HEK293 (cell line): Measurements from ENCODE around the gene LMTK3.

Experiments used
- CTCF ChIP-seq: fragments of 450-650 bp; formaldehyde crosslinking; IDR thresholded peaks from 2 replicates; pipeline ENCODE4 v1.5.1; 2016; ENCODE audit warnings: missing biosample characterization, missing genetic modification characterization
- GLIS2 ChIP-seq: fragments of 450-650 bp; formaldehyde crosslinking; IDR thresholded peaks from 2 replicates; pipeline ENCODE4 v1.5.1; 2016; ENCODE audit warnings: missing biosample characterization, missing genetic modification characterization
- KLF8 ChIP-seq: fragments of 450-650 bp; formaldehyde crosslinking; IDR thresholded peaks from 2 replicates; pipeline ENCODE4 v1.5.1; 2016; ENCODE audit warnings: missing biosample characterization, missing genetic modification characterization
- PRDM10 ChIP-seq: fragments of 450-650 bp; formaldehyde crosslinking; IDR thresholded peaks from 2 replicates; pipeline ENCODE4 v1.5.1; 2016; ENCODE audit warnings: missing biosample characterization, missing genetic modification characterization
- RBAK ChIP-seq: fragments of 450-650 bp; formaldehyde crosslinking; IDR thresholded peaks from 2 replicates; pipeline ENCODE4 v1.5.1; 2016; ENCODE audit warnings: missing biosample characterization, missing genetic modification characterization
- SCRT2 ChIP-seq: fragments of 450-650 bp; formaldehyde crosslinking; IDR thresholded peaks from 2 replicates; pipeline ENCODE4 v1.5.1; 2016; ENCODE audit warnings: missing biosample characterization, missing genetic modification characterization
- SP7 ChIP-seq: fragments of 450-650 bp; formaldehyde crosslinking; IDR thresholded peaks from 2 replicates; pipeline ENCODE4 v1.5.1; 2016; ENCODE audit warnings: missing biosample characterization, missing genetic modification characterization
- ZBTB17 ChIP-seq: fragments of 450-650 bp; formaldehyde crosslinking; IDR thresholded peaks from 2 replicates; pipeline ENCODE4 v1.5.1; 2016; ENCODE audit warnings: missing biosample characterization, missing genetic modification characterization
- ZBTB26 ChIP-seq: fragments of 450-650 bp; formaldehyde crosslinking; optimal IDR thresholded peaks from 2 replicates; pipeline ENCODE3; 2016; ENCODE audit warnings: missing biosample characterization, mild to moderate bottlenecking, missing genetic modification characterization
- ZBTB6 ChIP-seq: fragments of 450-650 bp; formaldehyde crosslinking; IDR thresholded peaks from 2 replicates; pipeline ENCODE4 v1.5.1; 2017; ENCODE audit warnings: missing biosample characterization, missing genetic modification characterization
- ZFP37 ChIP-seq: fragments of 450-650 bp; formaldehyde crosslinking; IDR thresholded peaks from 2 replicates; pipeline ENCODE4 v1.5.1; 2016; ENCODE audit warnings: missing biosample characterization, missing genetic modification characterization
- ZNF146 ChIP-seq: fragments of 450-650 bp; formaldehyde crosslinking; IDR thresholded peaks from 2 replicates; pipeline ENCODE4 v1.5.1; 2016; ENCODE audit warnings: missing biosample characterization, missing genetic modification characterization
- ZNF362 ChIP-seq: fragments of 450-650 bp; formaldehyde crosslinking; IDR thresholded peaks from 2 replicates; pipeline ENCODE4 v1.5.1; 2016; ENCODE audit warnings: missing biosample characterization, missing genetic modification characterization
- ZNF580 ChIP-seq: fragments of 450-650 bp; formaldehyde crosslinking; IDR thresholded peaks from 2 replicates; pipeline ENCODE4 v1.5.1; 2016; ENCODE audit warnings: missing biosample characterization, missing genetic modification characterization
- ZNF664 ChIP-seq: fragments of 450-650 bp; formaldehyde crosslinking; IDR thresholded peaks from 2 replicates; pipeline ENCODE4 v1.5.1; 2016; ENCODE audit warnings: missing biosample characterization, missing genetic modification characterization
- ZNF692 ChIP-seq: fragments of 450-650 bp; formaldehyde crosslinking; IDR thresholded peaks from 2 replicates; pipeline ENCODE4 v1.5.1; 2016; ENCODE audit warnings: missing biosample characterization, missing genetic modification characterization
- ZNF776 ChIP-seq: fragments of 450-650 bp; formaldehyde crosslinking; IDR thresholded peaks from 2 replicates; pipeline ENCODE4 v1.5.0; 2017; ENCODE audit warnings: missing biosample characterization, missing genetic modification characterization, borderline replicate concordance
- ZXDB ChIP-seq: fragments of 450-650 bp; formaldehyde crosslinking; IDR thresholded peaks from 2 replicates; pipeline ENCODE4 v1.5.1; 2016; ENCODE audit warnings: missing biosample characterization, missing genetic modification characterization

Gene LMTK3

GRCh38 chr19:48506138-48506733, 5.4 kb downstream of the LMTK3 start (continued):
- TF ChIP-seq ZNF692 (tag by site-specific recombination) (0 out of 2 replicates have a peak, but pooled peaks have one; percentile 25), ZNF362 (peak; percentile 61; the same call in 1 of the 2 replicates), SP7 (0 out of 2 replicates have a peak, but pooled peaks have one; percentile 24), RBAK (no peak), ZXDB (0 out of 2 replicates have a peak, but pooled peaks have one; percentile 34), ZNF664 (tag by site-specific recombination) (peak; percentile 100), ZBTB17 (tag by site-specific recombination) (0 out of 2 replicates have a peak, but pooled peaks have one; percentile 30), CTCF (tag by site-specific recombination) (peak; percentile 49), KLF8 (0 out of 2 replicates have a peak, but pooled peaks have one; percentile 17), ZFP37 (no peak), PRDM10 (tag by site-specific recombination) (no peak), ZBTB6 (tag by site-specific recombination) (no peak), GLIS2 (tag by site-specific recombination) (no peak), ZNF580 (tag by site-specific recombination) (0 out of 2 replicates have a peak, but pooled peaks have one; percentile 58), ZNF146 (no peak), SCRT2 (tag by site-specific recombination) (peak; percentile 34; the same call in 1 of the 2 replicates), ZBTB26 (tag by site-specific recombination) (no peak), ZNF776 (tag by site-specific recombination) (no peak)
- TF ChIP-seq, all 188 proteins: peak for 14
